Measurements from ENCODE around the gene DHPS. TPM values are rescaled to one million over a fixed set of nuclear protein-coding genes. Genes with fewer than 3 reads are reported as not detected.

Gene DHPS
- total RNA-seq, 4 donors from 2014 or later: 117 to 180 (median 160) TPM

GRCh38 chr19:12626958-12627357, 54.7 kb downstream of the DHPS start:
- 91 to 96% methylated on average over 8 of the region's 8 CpGs for WGBS, 2 donors
- no peaks in the 10 kb centered on the region for H3K27me3 ChIP-seq
- peaks cover 0 to 12% (median 2%) of the 10 kb centered on the region in 4 donors for H3K4me1 ChIP-seq
- H3K27ac ChIP-seq: no peak overlapping the region
- no peak overlapping the region for H3K4me3 ChIP-seq
- H3K36me3 ChIP-seq: peaks cover 18 to 88% (median 38%) of the 10 kb centered on the region in 3 donors
- DNase-seq (ENCODE audit: low spot score in 2 of 2): no peak
- peaks cover 0 to 25% (median 8%) of the 10 kb centered on the region in 4 donors for H3K9me3 ChIP-seq
- TF ChIP-seq POLR2A (IDR thresholded peaks at IDR 0.05) (no peak), EP300 (IDR thresholded peaks at IDR 0.05) (no peak), CTCF (IDR thresholded peaks at IDR 0.05) (no peak)

Small RNA genes within 50 kb of the gene (small RNA-seq; reads per million reads assigned to genes)
- 280 reads per million, percentile 97 among the genes with 10 or more reads in this experiment for gene SNORD41

Other genes starting within 250 kb of the DHPS start
- gene ZNF443, start 240.9 kb downstream of the DHPS start, total RNA-seq: 1 to 10 TPM; 2.8 to 4.5 (median 3.7) TPM
- gene ZNF709, start 197.1 kb downstream of the DHPS start, total RNA-seq: 1 to 10 TPM; 2.9 to 4.8 (median 4.5) TPM
- gene ZNF564, start 130.4 kb downstream of the DHPS start, total RNA-seq: 10 to 100 TPM; 12.0 to 20.6 (median 14.7) TPM
- 1 to 10 TPM; 3.1 to 6.7 (median 4.8) TPM for gene ZNF490, start 71.1 kb downstream of the DHPS start, total RNA-seq
- 10 to 100 TPM; 36.1 to 38.7 (median 37.6) TPM for gene ZNF791, start 71.0 kb downstream of the DHPS start, total RNA-seq
- gene MAN2B1, start 15.1 kb downstream of the DHPS start, total RNA-seq: 10 to 100 TPM; 48.5 to 89.4 (median 58.5) TPM
- 10 to 100 TPM in 3 of 4 donors, 1 to 10 TPM in 1; 7.9 to 19.8 (median 16.8) TPM for gene WDR83, start 15.1 kb downstream of the DHPS start, total RNA-seq
- not detected for gene GNG14, start 6.1 kb upstream of the DHPS start, total RNA-seq
- 1 to 10 TPM; 1.2 to 7.5 (median 5.7) TPM for gene FBXW9, start 14.8 kb upstream of the DHPS start, total RNA-seq
- gene TNPO2, start 42.1 kb upstream of the DHPS start, total RNA-seq: 100 to 1,000 TPM in 1 of 4 donors, 10 to 100 TPM in 3; 56.1 to 120 (median 77.6) TPM
- gene TRIR, start 52.8 kb upstream of the DHPS start, total RNA-seq: 100 to 1,000 TPM; 328 to 649 (median 501) TPM
- gene GET3, start 55.6 kb upstream of the DHPS start, total RNA-seq: 10 to 100 TPM; 22.6 to 40.4 (median 36.3) TPM
- gene BEST2, start 69.9 kb upstream of the DHPS start, total RNA-seq: under 1 TPM in 1 of 4 donors, not detected in 3; 0.21 TPM
- gene HOOK2, start 93.7 kb upstream of the DHPS start, total RNA-seq: 100 to 1,000 TPM in 1 of 4 donors, 10 to 100 TPM in 3; 27.3 to 109 (median 50.2) TPM
- gene JUNB, start 109.6 kb upstream of the DHPS start, total RNA-seq: 100 to 1,000 TPM; 421 to 676 (median 613) TPM
- 100 to 1,000 TPM; 129 to 182 (median 163) TPM for gene PRDX2, start 119.9 kb upstream of the DHPS start, total RNA-seq
- 1 to 10 TPM in 1 of 4 donors, not detected in 3; 4.8 TPM for gene THSD8, start 120.2 kb upstream of the DHPS start, total RNA-seq
- gene RNASEH2A, start 124.7 kb upstream of the DHPS start, total RNA-seq: 1 to 10 TPM; 5.4 to 8.6 (median 6.7) TPM
- not detected for gene RTBDN, start 152.7 kb upstream of the DHPS start, total RNA-seq
- gene MAST1, start 156.6 kb upstream of the DHPS start, total RNA-seq: not detected
- gene DNASE2, start 199.6 kb upstream of the DHPS start, total RNA-seq: 10 to 100 TPM; 38.1 to 59.0 (median 44.2) TPM
- not detected for gene KLF1, start 205.3 kb upstream of the DHPS start, total RNA-seq
- 10 to 100 TPM; 50.4 to 68.0 (median 64.6) TPM for gene GCDH, start 209.3 kb upstream of the DHPS start, total RNA-seq
- not detected for gene SYCE2, start 237.4 kb upstream of the DHPS start, total RNA-seq